ENCODE measurements around the gene PCYT1A.
"Not testable (repeated sequence)": the region's sequence is repeated elsewhere in the genome, so short reads cannot be mapped to it uniquely, and the experiment has no call there.

The PCYT1A gene

GRCh38 chr3:196189566-196190347 lies 97.8 kb downstream of the PCYT1A start:
- no peak for DNase-seq

- DNase-seq, result peak; percentile 19
Observed at GRCh38 chr3:196186651-196187573, 100.6 kb downstream of the PCYT1A start.

- no peak for DNase-seq
Observed at GRCh38 chr3:196184881-196185280, 102.6 kb downstream of the PCYT1A start.

- not testable (repeated sequence) for DNase-seq
Observed at GRCh38 chr3:196184169-196184432, 103.4 kb downstream of the PCYT1A start.

GRCh38 chr3:196181127-196181546 lies 106.4 kb downstream of the PCYT1A start:
- no peak for DNase-seq

- DNase-seq, result no peak
Observed at GRCh38 chr3:196180346-196180745, 107.2 kb downstream of the PCYT1A start.

Data from NCI-H2081 treated with DMSO at 0.1 percent for 48 hours (cell line).